Coronary artery (tissue), 2 donors: Measurements from ENCODE around the gene ZNF511.
A peak's percentile ranks its signal among the peaks of the same experiment; 100 is the strongest.
"Not testable (repeated sequence)": the region's sequence is repeated elsewhere in the genome, so short reads cannot be mapped to it uniquely, and the experiment has no call there.

ENCODE experiments used
- DNase-seq: peaks from one replicate; pipeline ENCODE4 v3.0.0-alpha.2; 2017; ENCODE audit warnings: low spot score
- H3K27ac ChIP-seq, 2 donors: fragments of 200-600 bp; sonication (generic); one replicate each; pipeline ENCODE4 v1.5.1; 2016 to 2019
- H3K4me3 ChIP-seq: fragments of 200-600 bp; sonication (generic); 2 replicates; pipeline ENCODE4 v1.5.1; 2016; ENCODE audit warnings: mild to moderate bottlenecking, moderate library complexity
- TF ChIP-seq, protein P1 (sequence below): fragments of 200-600 bp; sonication (generic); IDR thresholded peaks from one replicate; pipeline ENCODE4 v1.5.1; 2019; ENCODE audit warnings: antibody characterized with exemption

Gene ZNF511

DNA sequence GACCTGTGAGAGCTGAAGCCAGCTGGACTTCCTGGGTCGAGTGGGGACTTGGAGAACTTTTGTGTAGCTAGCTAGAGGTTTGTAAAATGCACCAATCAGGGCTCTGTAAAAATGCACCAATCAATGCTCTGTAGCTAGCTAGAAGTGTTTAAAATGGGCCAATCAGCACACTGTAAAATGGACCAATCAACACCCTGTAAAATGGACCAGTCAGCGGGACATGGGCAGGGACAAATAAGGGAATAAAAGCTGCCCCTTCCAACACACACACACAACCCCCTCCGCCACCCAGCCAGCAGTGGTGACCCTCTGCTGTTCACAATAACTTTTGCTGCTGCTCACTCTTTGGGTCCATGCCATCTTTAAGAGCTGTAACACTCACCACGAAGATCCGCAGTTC is 7.1 kb downstream of the ZNF511 start:
- no peak overlapping the region for H3K4me3 ChIP-seq
- no peak for DNase-seq
- TF ChIP-seq, protein P1, sequence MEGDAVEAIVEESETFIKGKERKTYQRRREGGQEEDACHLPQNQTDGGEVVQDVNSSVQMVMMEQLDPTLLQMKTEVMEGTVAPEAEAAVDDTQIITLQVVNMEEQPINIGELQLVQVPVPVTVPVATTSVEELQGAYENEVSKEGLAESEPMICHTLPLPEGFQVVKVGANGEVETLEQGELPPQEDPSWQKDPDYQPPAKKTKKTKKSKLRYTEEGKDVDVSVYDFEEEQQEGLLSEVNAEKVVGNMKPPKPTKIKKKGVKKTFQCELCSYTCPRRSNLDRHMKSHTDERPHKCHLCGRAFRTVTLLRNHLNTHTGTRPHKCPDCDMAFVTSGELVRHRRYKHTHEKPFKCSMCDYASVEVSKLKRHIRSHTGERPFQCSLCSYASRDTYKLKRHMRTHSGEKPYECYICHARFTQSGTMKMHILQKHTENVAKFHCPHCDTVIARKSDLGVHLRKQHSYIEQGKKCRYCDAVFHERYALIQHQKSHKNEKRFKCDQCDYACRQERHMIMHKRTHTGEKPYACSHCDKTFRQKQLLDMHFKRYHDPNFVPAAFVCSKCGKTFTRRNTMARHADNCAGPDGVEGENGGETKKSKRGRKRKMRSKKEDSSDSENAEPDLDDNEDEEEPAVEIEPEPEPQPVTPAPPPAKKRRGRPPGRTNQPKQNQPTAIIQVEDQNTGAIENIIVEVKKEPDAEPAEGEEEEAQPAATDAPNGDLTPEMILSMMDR, result no peak
- H3K27ac ChIP-seq, result no peak overlapping the region

DNA sequence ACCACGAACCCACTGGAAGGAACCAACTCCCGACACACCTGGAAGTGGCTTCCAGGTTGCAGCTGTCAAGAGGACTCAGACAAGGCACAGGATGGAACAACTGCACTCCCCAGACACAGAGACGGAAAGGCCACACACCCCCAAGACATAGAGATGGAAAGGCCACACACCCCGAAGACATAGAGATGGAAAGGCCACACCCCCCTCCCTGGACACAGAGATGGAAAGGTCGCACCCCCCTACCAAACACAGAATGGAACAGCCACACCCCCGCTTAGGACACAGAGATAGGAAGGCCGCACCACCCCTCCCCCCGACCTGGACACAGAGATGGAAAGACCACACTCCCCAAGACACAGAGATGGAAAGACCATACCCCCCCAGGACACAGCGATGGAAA is 7.6 kb downstream of the ZNF511 start:
- Histone ChIP-seq H3K4me3 (no peak overlapping the region), H3K27ac (no peak overlapping the region)
- no peak for DNase-seq
- TF ChIP-seq, protein P1, result no peak

DNA sequence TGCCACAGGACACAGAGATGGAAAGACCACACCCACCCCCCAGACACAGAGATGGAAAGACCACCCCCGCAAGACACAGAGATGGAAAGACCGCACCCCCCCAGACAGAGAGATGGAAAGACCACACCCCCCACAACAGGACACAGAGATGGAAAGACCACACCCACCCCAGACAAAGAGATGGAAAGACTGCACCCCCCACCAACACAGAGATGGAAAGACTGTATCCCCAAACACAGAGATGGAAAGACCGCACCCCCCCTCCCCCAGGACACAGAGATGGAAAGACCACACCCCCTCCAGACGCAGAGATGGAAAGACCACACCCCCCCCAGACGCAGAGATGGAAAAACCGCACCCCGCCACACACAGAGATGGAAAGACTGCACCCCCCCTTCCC is 8.0 kb downstream of the ZNF511 start:
- TF ChIP-seq, protein P1, result no peak
- DNase-seq, result no peak
- H3K4me3 ChIP-seq, result no peak overlapping the region

DNA sequence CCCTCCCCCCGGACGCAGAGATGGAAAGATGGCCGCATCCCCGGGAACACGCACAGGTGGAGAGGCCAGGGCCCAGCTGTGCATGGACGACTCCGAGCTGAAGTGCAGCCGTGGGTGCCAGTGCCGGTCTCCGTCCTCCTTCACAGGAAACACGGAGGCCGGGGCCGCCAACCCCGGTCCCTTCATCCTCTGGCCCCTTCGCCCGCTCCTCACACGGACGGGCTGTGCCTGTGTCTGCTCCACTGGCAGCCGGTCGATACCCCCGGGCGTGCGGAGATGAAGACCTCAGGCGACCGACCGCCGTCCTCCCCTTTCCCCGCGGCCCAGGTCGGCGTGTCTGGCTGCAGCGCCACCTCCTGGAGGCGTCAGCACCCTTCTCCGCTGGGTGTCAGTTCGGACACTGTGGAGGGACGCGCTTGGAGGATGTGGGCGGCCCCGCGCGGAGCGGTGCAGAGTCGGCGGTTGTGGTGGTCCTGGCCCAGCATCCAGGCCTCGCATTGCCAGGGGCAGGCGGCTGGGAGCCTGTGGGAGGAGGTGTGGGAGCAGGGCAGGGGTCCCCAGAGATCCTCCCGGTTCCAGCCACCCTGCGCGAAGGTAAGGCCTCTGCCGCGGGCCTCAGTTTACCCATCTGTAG is 9.9 kb downstream of the ZNF511 start:
- no peak for DNase-seq
- H3K4me3 ChIP-seq, result peak overlapping the region; percentile 59
- TF ChIP-seq, protein P1, result no peak

More for the DNA sequence above, 8.0 kb downstream of the ZNF511 start:
- H3K27ac ChIP-seq, result no peak overlapping the region

DNA sequence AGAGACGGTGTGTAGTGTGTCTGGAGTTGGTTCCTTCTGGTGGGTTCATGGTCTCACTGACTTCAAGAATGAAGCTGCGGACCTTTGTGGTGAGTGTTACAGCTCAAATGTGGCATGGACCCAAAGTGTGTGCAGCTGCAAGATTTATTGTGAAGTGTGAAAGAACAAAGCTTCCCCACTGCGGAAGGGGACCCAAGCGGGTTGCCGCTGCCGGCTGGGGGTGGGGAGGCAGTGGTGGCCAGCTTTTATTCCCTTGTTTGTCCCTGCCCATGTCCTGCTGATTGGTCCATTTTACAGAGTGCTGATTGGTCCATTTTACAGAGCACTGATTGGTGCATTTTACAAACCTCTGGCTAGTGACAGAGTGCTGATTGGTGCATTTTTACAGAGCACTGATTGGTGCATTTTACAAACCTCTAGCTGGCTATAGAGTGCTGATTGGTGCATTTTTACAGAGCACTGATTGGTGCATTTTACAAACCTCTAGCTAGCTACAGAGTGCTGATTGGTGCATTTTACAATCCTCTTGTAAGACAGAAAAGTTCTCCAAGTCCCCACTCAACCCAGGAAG is 12.2 kb downstream of the ZNF511 start:
- DNase-seq, H3K27ac ChIP-seq: not testable (repeated sequence)

More for the DNA sequence above, 9.9 kb downstream of the ZNF511 start:
- H3K27ac ChIP-seq, result no peak overlapping the region

DNA sequence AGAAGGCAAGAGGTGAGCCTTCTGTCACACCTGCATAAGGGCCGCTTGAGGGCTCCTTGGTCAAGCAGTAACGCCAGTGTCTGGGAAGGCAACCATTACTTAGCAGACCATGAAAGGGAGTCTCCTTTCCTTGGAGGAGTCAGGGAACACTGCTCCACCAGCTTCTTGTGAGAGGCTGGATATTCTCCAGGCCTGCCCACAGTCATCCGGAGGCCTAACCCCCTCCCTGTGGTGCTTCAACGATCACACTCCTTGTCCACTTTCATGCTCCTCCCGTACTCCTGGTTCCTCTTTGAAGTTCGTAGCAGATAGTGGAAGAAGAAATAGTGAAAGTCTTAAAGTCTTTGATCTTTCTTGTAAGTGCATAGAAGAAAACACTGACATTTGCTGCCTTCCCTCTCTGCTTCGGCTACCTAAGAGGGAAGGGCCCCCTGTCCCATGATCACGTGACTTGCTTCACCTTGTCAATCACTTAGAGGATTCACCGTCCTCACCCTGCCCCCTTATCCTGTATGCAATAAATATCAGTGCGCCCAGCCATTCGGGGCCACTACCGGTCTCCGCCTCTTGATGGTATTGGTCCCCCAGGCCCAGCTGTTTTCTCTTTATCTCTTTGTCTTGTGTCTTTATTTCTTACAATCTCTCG is 13.5 kb downstream of the ZNF511 start:
- H3K27ac ChIP-seq, DNase-seq, H3K4me3 ChIP-seq: not testable (repeated sequence)

More for the DNA sequence above, 12.2 kb downstream of the ZNF511 start:
- H3K4me3 ChIP-seq, result not testable (repeated sequence)

DNA sequence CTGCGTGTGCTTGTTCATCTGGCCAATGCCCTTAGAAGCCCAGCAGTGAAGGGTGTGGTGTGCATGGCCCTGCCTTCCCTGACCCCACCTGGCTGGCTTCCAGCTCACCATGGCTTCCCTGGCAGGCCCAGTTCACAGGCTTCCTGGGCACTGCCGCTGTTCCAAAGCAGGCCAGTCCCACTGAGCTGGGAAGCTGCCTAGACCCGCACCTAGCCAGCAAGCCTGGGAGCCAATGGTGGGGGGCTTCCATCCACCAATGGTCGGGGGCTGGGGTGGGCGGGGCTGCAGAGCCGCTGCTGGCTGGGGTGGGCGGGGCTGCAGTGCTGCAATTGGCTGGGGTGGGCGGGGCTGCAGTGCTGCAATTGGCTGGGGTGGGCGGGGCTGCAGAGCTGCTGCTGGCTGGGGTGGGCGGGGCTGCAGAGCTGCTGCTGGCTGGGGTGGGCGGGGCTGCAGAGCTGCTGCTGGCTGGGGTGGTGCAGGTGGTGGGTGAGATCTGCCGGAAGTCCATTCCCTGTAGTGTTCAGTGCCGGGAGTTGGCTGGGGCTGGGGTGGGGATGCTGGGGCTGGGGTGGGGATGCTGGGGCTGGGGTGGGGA is 15.6 kb downstream of the ZNF511 start:
- H3K27ac ChIP-seq, result no peak overlapping the region
- no peak overlapping the region for H3K4me3 ChIP-seq
- DNase-seq, result no peak
- TF ChIP-seq, protein P1, result no peak

DNA sequence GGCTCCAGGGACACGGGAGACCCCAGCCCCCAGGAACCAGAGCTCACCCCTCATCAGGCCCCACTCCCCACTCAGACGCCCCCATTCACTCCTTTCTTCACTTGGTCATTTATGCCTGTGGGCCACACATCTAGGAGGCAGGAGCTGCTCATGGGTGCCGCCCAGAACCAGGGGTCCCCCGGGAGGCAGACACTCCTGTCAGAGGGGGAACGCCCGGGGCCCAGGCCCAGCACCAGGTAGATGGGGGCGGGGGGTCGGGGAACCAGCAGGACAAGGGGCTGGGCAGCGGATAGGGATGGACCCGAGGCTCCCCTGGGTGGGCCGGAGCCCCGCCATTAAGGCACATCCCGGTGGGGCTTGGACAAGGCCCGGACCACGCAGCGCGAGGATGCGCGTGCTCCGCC is 16.1 kb downstream of the ZNF511 start:
- no peak for DNase-seq
- TF ChIP-seq, protein P1, result no peak
- peak overlapping the region; percentile 69 for H3K4me3 ChIP-seq

More for the DNA sequence above, 16.1 kb downstream of the ZNF511 start:
- H3K27ac ChIP-seq, result no peak overlapping the region
